Naive thymus-derived CD8-positive, alpha-beta T cell (primary cell): ENCODE results near the gene CCL26. TPM values are rescaled to one million over a fixed set of nuclear protein-coding genes. Genes with fewer than 3 reads are reported as not detected.

Source experiments
- polyA plus RNA-seq, 3 donors: library from polyadenylated mRNA; unstranded; fragments of 300-500 nt; fragmentation: Illumina TruSeq; gene quantifications; one replicate each; pipeline ENCODE4 v1.2.3, GENCODE V29; 2021
- total RNA-seq, 8 experiments: library from RNA in 2 of 8; stranded (reverse) in 2 of 8; gene quantifications; one replicate each; pipeline ENCODE4 v1.2.3 and lab custom pipeline; 2021 to 2026

CCL26 gene
- total and polyA plus RNA-seq, 5 experiments from 2014 or later = not detected

Other genes starting within 250 kb of the CCL26 start
- gene HIP1, start 33.3 kb downstream of the CCL26 start, total RNA-seq = 1 to 10 TPM; 1.6 to 2.1 TPM
- 1 to 10 TPM in 1 of 3 donors, under 1 TPM in 2; 0.13 to 2.0 (median 0.34) TPM for gene HIP1, start 33.3 kb downstream of the CCL26 start, polyA plus RNA-seq
- gene CCL24, start 41.6 kb upstream of the CCL26 start, total RNA-seq = not detected
- not detected for gene CCL24, start 41.6 kb upstream of the CCL26 start, polyA plus RNA-seq
- gene RHBDD2, start 106.8 kb upstream of the CCL26 start, total RNA-seq = 10 to 100 TPM; 47.1 to 49.8 TPM
- 10 to 100 TPM; 73.7 to 89.0 (median 73.7) TPM for gene RHBDD2, start 106.8 kb upstream of the CCL26 start, polyA plus RNA-seq
- gene POR, start 142.9 kb upstream of the CCL26 start, total RNA-seq = 10 to 100 TPM; 74.4 to 80.3 TPM
- 10 to 100 TPM; 32.6 to 51.0 (median 45.2) TPM for gene POR, start 142.9 kb upstream of the CCL26 start, polyA plus RNA-seq
- gene TMEM120A, start 222.4 kb upstream of the CCL26 start, total RNA-seq = 10 to 100 TPM; 21.5 to 31.4 TPM
- 10 to 100 TPM; 12.2 to 15.6 (median 14.8) TPM for gene TMEM120A, start 222.4 kb upstream of the CCL26 start, polyA plus RNA-seq